Stimulated activated CD4-positive, alpha-beta T cell treated with anti-CD3 and anti-CD28 coated beads, Interleukin-2, amount 100 ng/mL, for 24 hours (primary cell): ENCODE results near the gene PTPRN2.

Source experiments
- DNase-seq, 2 donors: peaks; one replicate each; pipeline ENCODE4 v3.0.0-alpha.2; 2020

PTPRN2 gene

DNA sequence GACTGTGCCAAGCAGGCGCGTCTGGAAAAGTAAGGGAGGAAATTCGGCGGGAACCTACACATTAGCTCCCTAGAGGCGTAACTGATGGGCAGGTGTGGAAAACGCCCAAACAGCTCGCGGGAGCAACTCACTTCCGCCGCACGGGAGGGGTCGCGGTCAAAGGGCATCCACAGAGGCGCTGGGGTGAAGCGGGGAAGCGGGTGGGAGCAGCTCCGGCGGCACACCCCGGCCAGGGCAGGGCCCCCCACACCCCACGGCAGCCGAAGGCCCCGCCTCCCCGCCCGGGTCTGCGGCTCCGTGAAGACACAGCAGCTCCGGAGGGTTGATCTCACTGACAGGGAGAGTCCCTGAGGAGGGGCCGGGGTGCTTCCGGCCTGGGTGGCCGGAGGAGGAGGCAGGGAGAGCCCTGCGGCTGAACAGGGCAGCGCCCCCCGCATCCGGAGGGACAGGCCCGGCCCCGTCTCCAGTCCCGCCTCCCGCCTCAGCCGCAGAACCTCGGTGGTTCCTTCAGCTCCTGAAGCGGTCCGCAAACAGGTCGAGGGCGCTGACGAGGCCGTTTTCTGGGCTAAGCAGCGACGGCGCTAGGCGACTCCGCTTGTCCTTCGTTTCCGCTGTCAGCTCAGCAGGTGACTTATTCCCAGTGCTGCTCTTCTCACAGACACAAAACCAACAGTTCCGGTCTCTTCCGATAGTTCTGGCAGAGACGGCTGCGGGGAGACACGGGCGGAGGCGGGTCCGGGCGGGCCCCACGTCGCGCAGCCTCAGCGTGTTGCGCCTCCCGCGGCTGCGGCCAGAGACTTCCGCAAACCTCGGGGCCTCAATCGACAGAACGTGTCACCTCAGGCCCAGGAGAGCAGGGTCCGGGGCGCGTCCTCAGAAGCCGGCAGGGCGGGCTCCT is 974.7 kb downstream of the PTPRN2 start:
- peak; percentile 48 to 61 for DNase-seq

DNA sequence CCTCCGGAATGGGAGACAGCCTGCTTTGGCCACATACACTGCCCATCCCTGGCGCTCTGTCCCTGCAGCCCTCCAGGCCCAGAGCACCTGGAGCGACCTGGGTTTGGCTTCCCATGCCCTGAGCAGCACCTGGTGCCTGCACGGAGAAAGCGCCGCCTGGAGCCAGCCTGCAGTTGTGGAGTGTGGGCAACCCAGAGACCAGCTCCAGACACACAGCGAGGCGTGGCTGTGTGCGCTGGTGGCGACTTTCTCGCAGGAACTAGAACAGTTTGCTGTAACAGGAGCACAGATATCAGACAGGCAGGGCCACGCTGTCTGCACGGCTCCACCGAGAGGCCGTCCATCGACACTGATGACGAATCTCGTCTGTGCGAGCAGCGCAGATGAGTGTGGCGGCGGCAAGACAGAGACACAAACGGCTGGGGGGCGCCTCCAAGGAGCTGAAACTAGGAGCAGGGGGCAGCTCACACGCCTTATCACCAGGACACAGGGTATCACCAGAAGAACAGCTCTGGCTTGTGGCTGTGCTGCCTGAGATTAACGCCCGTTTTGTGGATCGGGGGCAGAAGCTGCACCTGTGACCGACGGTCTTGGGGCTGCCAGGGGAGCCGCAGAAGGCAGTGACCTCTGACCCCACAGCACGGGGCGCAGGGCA is 975.5 kb downstream of the PTPRN2 start:
- no peak for DNase-seq

DNA sequence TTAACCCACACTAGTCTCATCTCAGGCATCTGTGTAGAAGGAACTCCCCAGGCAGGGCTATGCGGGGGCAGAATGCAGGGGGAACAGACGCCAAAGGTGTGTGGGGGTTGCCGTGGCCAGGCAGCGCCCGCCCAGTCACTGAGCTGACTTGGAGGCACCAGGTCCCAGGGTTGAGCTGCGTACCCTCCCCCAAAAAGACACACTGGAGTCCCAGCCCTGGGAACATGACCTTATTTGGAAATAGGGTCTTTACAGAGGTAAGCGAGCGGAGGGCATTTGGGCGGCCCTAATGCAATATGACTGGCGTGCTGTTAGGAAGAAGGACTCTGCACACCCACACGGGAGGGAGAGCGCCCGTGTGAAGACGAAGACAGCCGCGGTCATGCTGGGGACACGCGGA is 976.3 kb downstream of the PTPRN2 start:
- DNase-seq: no peak

GRCh38 chr7:157610671-157611295 is 976.8 kb downstream of the PTPRN2 start:
- no peak for DNase-seq

GRCh38 chr7:157609932-157610640 is 977.5 kb downstream of the PTPRN2 start:
- DNase-seq: no peak

DNA sequence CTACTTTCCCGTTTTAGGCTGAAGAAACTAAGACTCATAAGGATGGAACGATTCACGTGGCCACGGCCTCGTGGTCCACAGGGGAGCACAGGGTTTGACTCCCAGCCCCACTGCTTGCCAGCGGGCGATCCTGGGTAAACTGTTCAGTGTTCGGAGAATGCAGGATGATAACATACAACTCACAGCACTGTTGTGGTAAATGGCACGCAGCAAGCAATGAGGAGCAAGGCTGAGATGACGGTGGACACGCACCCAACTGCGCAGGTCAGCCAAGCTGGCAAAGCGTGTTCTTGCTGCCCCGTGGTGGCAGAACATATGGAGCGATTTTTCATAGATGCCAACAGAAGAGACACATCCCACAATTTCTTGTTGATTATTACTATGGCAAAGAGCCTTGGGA is 978.1 kb downstream of the PTPRN2 start:
- no peak for DNase-seq

DNA sequence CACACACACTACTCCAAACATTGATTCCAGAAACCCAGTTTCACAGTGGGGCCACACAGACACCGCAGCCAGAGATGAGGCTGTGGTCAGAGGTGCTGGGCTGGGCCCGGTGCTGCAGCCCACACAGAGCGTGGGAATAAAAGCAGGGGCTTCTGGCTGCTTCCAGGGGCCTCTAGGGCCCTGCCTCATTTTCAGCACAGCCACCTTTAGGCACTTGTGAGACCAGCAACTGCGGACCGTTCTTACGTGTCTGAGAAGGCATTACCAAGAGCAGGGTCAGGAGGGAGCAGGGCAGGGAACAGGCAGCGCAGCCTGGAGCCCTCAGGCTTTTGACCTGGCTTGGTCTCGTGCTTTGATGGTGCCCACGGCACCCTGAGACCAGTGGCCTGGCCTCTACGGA is 980.4 kb downstream of the PTPRN2 start:
- no peak for DNase-seq

DNA sequence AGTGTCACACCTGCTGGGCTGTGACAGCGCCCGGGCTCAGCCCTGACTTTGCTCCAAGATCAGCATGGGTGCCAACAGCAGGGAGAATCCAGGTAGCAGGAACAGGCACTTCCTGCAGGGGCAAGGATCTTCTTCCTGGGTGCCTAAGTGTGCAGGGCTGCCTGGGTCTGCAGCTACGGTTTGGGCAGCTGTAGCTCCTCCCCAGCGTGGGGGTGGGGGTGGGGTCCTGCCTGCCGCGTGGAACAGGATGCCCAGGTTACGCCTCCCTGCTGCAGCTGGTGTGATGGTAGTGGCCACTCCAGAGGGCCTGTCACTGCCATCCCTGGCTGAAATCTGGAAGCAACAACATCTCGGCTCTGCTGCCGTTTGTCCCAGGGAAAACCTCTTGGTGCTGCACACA is 981.5 kb downstream of the PTPRN2 start:
- DNase-seq: no peak

DNA sequence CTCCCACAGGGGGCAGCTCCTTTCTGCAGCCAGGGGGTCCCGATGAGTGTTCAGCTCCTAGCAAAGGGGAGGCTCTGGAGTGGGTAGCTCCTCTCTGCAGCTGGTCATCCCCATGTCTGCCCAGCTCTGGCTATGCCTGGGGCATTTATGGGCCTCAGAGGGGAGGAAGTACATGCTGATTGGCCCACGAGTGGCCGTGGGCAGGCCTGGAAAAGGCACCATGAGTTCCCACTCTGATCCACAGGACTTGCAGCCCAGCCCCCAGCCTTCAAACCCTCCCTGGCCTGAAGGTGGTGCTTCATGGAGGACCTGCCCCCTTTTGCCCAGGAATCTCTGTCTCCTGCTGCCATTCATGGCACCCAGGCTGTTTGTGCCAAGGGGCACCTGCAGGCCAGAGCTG is 982.0 kb downstream of the PTPRN2 start:
- no peak for DNase-seq

DNA sequence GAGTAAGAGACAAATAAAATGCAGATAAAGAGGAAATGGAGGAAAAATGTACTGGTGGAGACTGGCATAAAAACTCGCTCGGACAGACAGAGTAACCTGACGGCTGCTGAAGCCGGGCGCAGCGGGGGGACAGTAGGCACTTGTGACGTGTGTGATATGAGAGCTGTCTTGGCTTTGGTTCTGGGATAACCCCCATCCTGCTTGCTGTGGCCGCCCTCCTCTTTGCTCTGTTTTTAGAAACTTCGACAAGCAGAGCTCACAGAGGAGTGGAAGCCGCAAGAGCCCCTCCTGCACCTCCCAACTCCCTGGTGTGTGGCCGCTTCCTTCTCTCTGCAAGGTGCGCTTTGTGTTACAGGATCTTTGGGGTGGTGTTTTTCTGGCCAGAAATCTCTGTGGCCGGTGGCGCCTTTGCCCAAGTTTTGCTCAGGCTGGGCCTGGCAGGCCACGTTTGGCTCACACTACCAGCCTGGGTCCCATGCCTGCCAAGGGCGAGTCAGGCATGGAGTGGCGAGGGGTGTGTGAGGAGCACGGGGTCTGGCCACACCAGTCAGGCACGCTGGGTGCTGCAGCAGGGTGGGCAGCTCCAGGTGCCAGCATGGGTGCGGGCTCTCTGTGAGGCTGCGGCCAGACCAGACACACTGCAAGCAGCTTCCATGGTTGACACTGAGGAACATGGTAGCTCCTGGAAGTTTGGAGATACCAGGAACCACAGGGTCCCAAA is 982.8 kb downstream of the PTPRN2 start:
- DNase-seq: no peak

DNA sequence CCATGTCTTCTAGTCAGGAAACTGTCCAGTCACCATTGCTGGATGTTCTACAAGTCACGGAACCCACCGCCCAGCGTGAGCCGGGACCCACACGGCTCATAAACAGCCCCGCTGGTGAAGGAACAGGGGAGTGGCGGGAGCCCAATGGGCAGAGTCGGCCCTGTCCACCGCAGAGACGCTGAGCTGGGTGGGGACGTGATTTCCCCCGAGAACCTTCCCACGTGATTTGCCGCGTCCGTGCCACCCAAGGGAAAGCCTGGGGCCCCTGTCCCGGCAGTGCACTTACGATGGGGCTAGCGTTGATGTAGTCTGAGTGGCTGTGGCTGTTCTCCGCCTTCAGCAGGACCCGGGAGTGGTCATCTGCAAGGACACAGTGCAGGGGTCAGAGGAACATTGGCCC is 983.9 kb downstream of the PTPRN2 start:
- DNase-seq: no peak

DNA sequence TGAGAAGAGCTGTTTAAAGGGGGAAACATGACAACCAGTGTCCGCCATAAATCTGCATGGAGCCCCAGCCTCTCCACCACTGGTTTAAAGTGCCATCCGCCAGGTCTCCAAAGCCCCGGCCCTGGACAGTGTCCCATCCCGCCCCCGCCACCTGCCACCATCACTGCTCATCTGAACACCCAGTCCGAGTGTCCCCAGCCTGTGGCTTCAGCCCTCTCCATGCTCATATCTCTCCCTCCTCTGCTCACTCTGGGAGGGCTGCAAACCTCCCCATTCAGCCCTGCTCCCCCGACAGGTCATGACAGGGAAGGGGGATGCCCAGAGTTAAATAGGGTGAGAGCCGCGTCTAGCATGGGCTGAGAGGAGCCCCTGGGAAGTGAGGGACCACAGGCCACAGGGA is 984.6 kb downstream of the PTPRN2 start:
- DNase-seq: no peak

DNA sequence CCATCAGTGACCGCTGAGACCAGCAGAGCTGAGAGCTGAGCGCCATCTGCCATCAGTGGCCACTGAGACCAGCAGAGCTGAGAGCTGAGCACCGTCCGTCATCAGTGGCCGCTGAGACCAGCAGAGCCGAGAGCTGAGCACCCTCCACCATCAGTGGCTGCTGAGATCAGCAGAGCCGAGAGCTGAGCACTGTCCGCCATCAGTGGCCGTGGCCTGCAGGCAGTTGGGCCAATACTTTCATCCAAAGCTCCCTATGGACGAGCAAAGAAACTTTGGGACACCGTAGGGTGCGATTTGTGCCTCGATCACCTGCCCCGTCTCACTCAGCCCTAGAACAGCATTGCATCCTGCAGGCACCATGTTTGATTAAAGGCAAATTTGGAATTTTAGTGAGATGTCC is 985.0 kb downstream of the PTPRN2 start:
- no peak for DNase-seq

DNA sequence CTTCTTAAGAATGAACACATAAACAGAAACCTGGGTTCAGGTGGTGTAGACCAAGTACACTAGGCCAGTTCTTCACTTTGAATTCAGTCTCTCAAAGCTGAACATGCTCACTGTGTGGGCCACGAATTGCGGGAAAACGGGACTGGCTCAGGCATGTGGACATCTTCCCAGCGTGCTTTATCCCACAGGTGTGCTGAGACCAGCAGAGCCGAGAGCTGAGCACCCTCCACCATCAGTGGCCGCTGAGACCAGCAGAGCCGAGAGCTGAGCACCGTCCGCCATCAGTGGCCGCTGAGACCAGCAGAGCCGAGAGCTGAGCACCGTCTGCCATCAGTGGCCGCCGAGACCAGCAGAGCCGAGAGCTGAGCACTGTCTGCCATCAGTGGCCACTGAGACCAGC is 985.5 kb downstream of the PTPRN2 start:
- no peak for DNase-seq

DNA sequence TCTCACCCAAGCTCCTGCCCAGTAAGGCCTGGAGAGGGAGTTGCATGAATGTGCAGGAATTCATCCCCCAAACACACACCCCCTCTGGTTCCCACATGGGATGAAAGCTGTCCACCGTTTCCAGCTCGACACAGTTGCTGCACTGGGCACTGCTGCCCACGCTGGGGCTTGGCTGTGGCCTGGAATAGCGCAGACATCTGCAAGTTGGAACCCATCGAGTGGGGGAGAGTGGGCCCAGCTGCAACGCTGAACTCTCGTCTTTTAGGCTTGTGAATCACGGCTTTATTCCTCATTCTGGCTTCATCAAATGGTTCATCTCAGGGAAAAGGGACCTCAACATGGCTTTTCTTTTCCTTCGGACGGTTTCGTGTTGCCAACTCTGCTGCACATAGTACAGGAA is 986.1 kb downstream of the PTPRN2 start:
- DNase-seq: no peak

DNA sequence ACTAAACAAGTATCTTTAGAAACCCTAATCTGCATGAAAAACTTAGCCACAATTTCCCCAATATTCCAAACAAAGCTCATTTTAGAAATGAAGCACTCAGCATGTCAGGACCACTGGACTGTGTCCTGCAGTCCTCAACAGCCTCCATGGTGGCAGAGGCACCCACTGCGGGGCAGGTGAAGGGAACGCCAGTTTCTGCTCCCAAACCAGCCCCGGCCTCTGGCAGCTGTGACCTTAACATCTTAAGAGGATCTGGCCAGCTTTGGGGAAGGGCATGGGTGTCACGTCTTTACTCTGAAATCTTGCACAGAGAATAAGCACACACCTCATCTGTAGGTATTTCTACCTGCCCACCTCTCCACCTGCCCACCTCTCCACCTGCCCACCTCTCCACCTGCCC is 988.1 kb downstream of the PTPRN2 start:
- no peak for DNase-seq

DNA sequence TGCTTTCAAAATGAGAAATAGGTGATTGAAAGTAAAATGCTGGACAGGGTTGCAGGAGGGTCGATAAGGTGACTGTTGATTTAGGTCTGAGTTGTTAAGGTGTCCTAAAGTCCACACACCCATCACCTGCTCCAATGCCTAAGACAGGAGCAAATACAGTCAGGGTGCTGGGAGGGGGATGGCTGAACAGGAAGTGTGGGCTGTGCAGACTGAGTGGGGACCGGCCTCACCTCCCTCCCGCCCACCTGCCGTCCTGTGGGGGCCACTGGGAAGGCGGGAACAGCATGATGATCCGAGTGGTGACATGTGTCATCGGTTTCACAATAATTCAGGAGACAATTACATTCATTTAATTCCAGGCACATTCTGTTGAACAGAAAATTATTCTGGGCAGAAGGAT is 990.1 kb downstream of the PTPRN2 start:
- DNase-seq: no peak

DNA sequence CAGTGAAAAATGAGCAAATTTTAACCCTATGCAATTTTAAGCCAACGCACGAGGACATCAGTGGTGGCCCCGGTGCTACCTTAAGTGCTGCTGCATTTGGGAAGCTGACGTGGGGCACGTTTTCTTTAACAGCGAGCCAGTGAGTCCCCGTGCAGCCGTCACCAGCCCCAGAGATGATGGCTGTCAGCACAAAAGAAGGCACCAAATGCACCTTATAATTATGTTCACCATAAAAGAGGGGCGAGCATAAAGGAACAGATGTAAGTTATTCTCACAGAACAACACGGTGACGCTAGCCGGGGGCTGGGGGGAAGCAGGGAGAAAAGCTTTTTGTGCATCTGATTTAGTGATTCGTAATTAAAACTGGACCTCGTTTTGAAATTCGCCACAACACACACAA is 990.7 kb downstream of the PTPRN2 start:
- DNase-seq: no peak

- no peak for DNase-seq
These were observed 991.2 kb downstream of the PTPRN2 start for GRCh38 chr7:157596471-157596870.

DNA sequence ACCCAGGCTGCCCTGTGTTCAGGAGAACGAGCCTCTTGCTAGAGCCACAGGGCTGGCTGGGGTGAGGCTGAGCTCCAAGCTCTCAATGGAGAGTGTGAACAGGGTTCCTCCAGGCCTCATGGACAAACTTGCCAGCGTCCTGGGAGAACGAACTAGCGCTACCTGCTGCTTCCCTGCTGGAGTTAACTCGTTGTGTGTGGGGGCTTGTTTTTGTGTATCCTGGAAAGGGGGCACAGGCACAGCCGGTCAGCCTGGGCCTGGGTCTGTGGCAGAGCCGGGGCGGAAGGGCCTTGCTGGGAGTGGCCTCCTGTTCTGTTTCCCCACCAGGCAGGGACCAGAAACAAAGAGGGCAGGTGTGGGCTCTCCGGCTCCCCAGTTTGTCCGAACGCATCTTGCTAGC is 991.6 kb downstream of the PTPRN2 start:
- DNase-seq: no peak

- no peak for DNase-seq
These were observed 992.4 kb downstream of the PTPRN2 start for GRCh38 chr7:157595086-157595855.

DNA sequence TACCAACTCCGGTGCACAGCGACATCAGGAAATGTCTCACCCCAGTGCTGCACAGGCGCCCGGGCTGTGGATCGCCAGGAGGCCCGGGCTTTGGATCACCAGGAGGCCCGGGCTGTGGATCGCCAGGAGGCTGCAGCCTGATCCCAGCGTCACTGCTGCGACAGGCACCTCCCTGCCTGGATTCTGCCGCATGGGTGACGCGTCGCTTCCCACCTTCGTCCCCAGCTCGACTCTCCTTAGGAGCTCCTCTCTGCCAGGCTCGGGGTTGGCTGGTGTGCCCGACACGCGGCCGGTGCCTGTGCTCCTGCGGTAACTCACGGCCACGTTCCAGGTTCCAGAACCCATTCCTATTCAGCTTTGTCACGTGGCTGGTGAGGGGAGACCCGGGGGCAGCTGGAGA is 993.3 kb downstream of the PTPRN2 start:
- DNase-seq: no peak
